Neuronal stem cell (in vitro differentiated cells): ENCODE data around the gene ARHGEF7.

Experiments
- DNase-seq: peaks from one replicate; pipeline ENCODE4 v3.0.0-alpha.2; 2013; ENCODE audit warnings: low spot score
- H2AFZ ChIP-seq: one replicate; pipeline ENCODE4 v1.6.1; 2013; ENCODE audit warnings: mild to moderate bottlenecking, low read length, inconsistent platforms
- H2AK5ac ChIP-seq: 2 replicates; pipeline ENCODE4 v1.6.1; 2013; ENCODE audit warnings: low read depth, mild to moderate bottlenecking, inconsistent platforms, low read length, moderate library complexity, mixed read lengths
- H2BK120ac ChIP-seq: 2 replicates; pipeline ENCODE4 v1.6.1; 2013; ENCODE audit warnings: low read depth, mild to moderate bottlenecking, inconsistent platforms, low read length, moderate library complexity, mixed read lengths
- H2BK12ac ChIP-seq: one replicate; pipeline ENCODE4 v1.6.1; 2013; ENCODE audit warnings: low read length, inconsistent platforms
- H2BK15ac ChIP-seq: 2 replicates; pipeline ENCODE4 v1.6.1; 2013; ENCODE audit warnings: mild to moderate bottlenecking, low read length, inconsistent platforms, mixed read lengths
- H2BK5ac ChIP-seq: one replicate; pipeline ENCODE4 v1.6.1; 2013; ENCODE audit warnings: inconsistent platforms, mild to moderate bottlenecking, low read length, moderate library complexity
- H3K14ac ChIP-seq: one replicate; pipeline ENCODE4 v1.6.1; 2013; ENCODE audit warnings: low read length, inconsistent platforms
- H3K18ac ChIP-seq: 2 replicates; pipeline ENCODE4 v1.6.1; 2013; ENCODE audit warnings: low read length, inconsistent platforms
- H3K23ac ChIP-seq: 2 replicates; pipeline ENCODE4 v1.6.1; 2013; ENCODE audit warnings: low read depth, mild to moderate bottlenecking, mixed read lengths, low read length, inconsistent platforms; ENCODE audit not compliant: poor library complexity
- H3K27ac ChIP-seq: replicated peaks from 3 replicates; pipeline ENCODE4 v1.5.1; 2013; ENCODE audit warnings: low read length, inconsistent platforms
- H3K27me3 ChIP-seq, 3 experiments: 2 replicates each; pipeline ENCODE4 v1.6.1; 2013; ENCODE audit warnings: low read length in 3 of 3, mild to moderate bottlenecking in 2 of 3, inconsistent platforms in 1 of 3, low read depth in 1 of 3, mixed read lengths in 1 of 3, moderate library complexity in 1 of 3; ENCODE audit not compliant: control insufficient read depth in 3 of 3, insufficient read depth in 3 of 3
- H3K36me3 ChIP-seq, 2 donors: replicated peaks in 1 of 2; 2 replicates each; pipeline ENCODE4 v1.6.1; 2013; ENCODE audit warnings: low read length in 2 of 2; ENCODE audit not compliant: control insufficient read depth in 2 of 2, insufficient read depth in 2 of 2
- H3K4ac ChIP-seq: 2 replicates; pipeline ENCODE4 v1.6.1; 2013; ENCODE audit warnings: inconsistent platforms, mild to moderate bottlenecking, low read length, moderate library complexity
- H3K4me1 ChIP-seq, 2 donors: 1 replicate in 1 of 2; 2 replicates in 1 of 2; pipeline ENCODE4 v1.6.1; 2013; ENCODE audit warnings: low read length in 2 of 2, low read depth in 1 of 2; ENCODE audit not compliant: control insufficient read depth in 2 of 2, insufficient read depth in 1 of 2
- H3K4me2 ChIP-seq: one replicate; pipeline ENCODE4 v1.6.1; 2013; ENCODE audit warnings: mild to moderate bottlenecking, low read length, inconsistent platforms; ENCODE audit not compliant: insufficient read depth, poor library complexity, severe bottlenecking
- H3K4me3 ChIP-seq, 2 donors: 2 replicates each; pipeline ENCODE4 v1.5.1; 2013; ENCODE audit warnings: low read length in 2 of 2, mild to moderate bottlenecking in 2 of 2, inconsistent platforms in 1 of 2, moderate library complexity in 1 of 2
- H3K79me1 ChIP-seq: one replicate; pipeline ENCODE4 v1.6.1; 2013; ENCODE audit warnings: low read depth, mild to moderate bottlenecking, inconsistent platforms, low read length, moderate library complexity
- H3K9ac ChIP-seq: one replicate; pipeline ENCODE4 v1.6.1; 2013; ENCODE audit warnings: mild to moderate bottlenecking, low read depth, low read length, inconsistent platforms; ENCODE audit not compliant: poor library complexity
- H3K9me3 ChIP-seq, 2 donors: replicated peaks in 1 of 2; 2 replicates each; pipeline versions ENCODE3 to v1.6.1; 2013; ENCODE audit warnings: low read length in 2 of 2, mild to moderate bottlenecking in 2 of 2, inconsistent platforms in 1 of 2, low read depth in 1 of 2, mixed read lengths in 1 of 2, moderate library complexity in 1 of 2; ENCODE audit not compliant: control insufficient read depth in 2 of 2, insufficient read depth in 1 of 2
- H4K8ac ChIP-seq: one replicate; pipeline ENCODE4 v1.6.1; 2013; ENCODE audit warnings: low read depth, mild to moderate bottlenecking, inconsistent platforms, low read length, moderate library complexity
- H4K91ac ChIP-seq: one replicate; pipeline ENCODE4 v1.6.1; 2013; ENCODE audit warnings: low read length, low read depth, mild to moderate bottlenecking, inconsistent platforms; ENCODE audit not compliant: poor library complexity
- WGBS, 2 donors: extraction: QIAGEN DNeasy Blood & Tissue Kit; methylation state at CpG; one replicate each; pipeline ENCODE4 v1.1.7; 2013; ENCODE audit warnings: missing lambda C conversion rate in 2 of 2, mixed read lengths in 1 of 2; ENCODE audit not compliant: insufficient read length in 2 of 2, insufficient replicate concordance in 1 of 2; ENCODE audit errors: extremely low coverage in 2 of 2; 5-methylcytosine and 5-hydroxymethylcytosine counted together

Gene ARHGEF7

DNA sequence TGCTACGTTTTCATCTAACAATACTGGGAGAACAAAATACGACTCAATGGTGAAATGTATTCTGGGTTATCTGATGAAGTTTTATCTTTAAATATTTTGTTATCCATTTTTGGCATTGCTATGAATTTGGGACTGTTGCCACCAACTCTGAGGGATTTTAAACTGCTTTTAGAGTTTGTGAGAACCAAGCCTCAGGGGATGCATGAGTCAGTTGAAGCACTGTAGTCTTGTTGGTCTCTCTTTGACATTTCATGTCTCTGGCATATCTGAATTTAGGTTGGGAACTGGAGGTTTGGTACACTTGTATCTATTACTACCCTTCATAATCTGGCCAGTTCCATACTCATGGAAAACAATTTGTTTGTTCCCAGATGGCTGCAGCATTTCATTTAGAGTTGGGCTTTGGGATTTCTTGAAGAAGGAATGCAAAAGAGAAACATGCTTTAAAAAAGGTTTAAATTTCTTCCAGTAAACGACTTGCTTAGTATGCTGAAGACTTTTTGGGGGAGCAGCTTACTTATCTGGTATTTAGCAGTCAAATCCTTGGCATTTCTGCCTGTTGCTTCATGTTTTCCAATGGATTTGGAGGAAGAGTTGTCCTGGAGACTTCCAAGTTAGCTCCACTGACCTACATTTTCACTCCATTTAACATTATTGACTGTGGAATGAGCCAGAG lies 28.9 kb downstream of the ARHGEF7 start:
- Histone ChIP-seq H2BK120ac (no peak overlapping the region), H2BK15ac (no peak overlapping the region), H3K27me3 (no peaks in the 10 kb centered on the region), H3K4me1 (no peaks in the 10 kb centered on the region), H3K36me3 (no peaks in the 10 kb centered on the region), H3K4me3 (no peak overlapping the region), H2BK5ac (no peak overlapping the region), H4K91ac (no peak overlapping the region), H3K9me3 (no peaks in the 10 kb centered on the region), H3K18ac (no peak overlapping the region), H3K23ac (no peak overlapping the region), H2BK12ac (no peak overlapping the region), H3K4ac (no peak overlapping the region), H3K9ac (no peak overlapping the region), H2AFZ (no peak overlapping the region), H3K14ac (no peak overlapping the region), H2AK5ac (no peak overlapping the region), H3K27ac (no peak overlapping the region), H4K8ac (no peak overlapping the region), H3K4me2 (no peak overlapping the region), H3K79me1 (peaks cover 2% of the 10 kb centered on the region)
- no CpG with 5 or more reads among the region's 3 CpGs for WGBS, 2 donors
- DNase-seq, result no peak

DNA sequence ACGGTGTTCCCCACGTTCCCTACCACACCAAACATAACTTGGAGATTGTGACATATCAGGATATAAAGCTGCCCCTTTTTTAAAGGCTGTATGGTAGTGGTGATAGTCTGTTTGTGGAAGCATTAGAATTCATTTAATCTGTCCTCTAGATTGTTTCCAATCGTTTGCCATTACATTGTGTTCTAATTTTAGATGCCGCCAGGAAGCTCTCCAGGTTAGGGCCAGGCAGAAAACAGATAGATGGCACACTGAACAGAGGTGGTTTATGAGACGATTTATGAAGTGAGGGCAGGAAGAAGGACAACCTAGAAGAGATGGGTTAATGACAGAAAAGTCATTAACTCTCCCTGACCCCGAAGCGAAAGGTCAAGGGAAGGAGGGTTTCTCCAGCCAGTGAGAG lies 30.0 kb downstream of the ARHGEF7 start:
- Histone ChIP-seq H2BK120ac (no peak overlapping the region), H3K79me1 (peaks cover 2% of the 10 kb centered on the region), H3K27me3 (no peaks in the 10 kb centered on the region), H3K23ac (peak overlapping the region; percentile 39), H3K4me2 (no peak overlapping the region), H3K36me3 (no peaks in the 10 kb centered on the region), H2BK15ac (no peak overlapping the region), H2AFZ (no peak overlapping the region), H2AK5ac (no peak overlapping the region), H3K14ac (no peak overlapping the region), H4K91ac (no peak overlapping the region), H2BK12ac (no peak overlapping the region), H3K18ac (no peak overlapping the region), H2BK5ac (no peak overlapping the region), H3K9ac (no peak overlapping the region), H4K8ac (no peak overlapping the region), H3K27ac (no peak overlapping the region), H3K4me3 (no peak overlapping the region), H3K4me1 (no peaks in the 10 kb centered on the region), H3K9me3 (no peaks in the 10 kb centered on the region), H3K4ac (no peak overlapping the region)
- DNase-seq, result no peak
- WGBS, 2 donors, result no CpG with 5 or more reads among the region's 7 CpGs

DNA sequence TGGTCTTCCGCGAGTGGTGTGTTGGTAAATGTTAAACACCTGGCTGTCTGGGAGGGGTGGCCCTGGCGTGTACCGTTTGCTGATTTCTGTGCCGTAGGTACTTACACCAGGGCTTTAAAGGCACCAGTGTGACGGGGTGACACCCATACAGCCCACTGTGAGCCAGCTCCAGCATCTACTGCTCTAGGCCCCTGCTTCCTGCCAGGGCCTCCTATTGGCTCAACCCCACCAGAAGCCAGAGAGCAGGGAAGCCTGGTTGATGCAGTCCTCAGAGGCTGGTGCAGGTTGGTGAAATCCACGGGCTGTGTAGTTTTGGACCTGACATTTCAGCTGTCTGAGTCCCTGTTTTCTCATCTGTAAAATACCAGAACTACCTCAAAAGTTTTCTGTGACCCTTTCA lies 30.4 kb downstream of the ARHGEF7 start:
- no peak overlapping the region for H2BK120ac ChIP-seq
- no peaks in the 10 kb centered on the region for H3K4me1 ChIP-seq
- no peak overlapping the region for H2AFZ ChIP-seq
- no peak overlapping the region for H2BK5ac ChIP-seq
- no peak overlapping the region for H2AK5ac ChIP-seq
- H2BK12ac ChIP-seq, result no peak overlapping the region
- no peaks in the 10 kb centered on the region for H3K36me3 ChIP-seq
- no peaks in the 10 kb centered on the region for H3K9me3 ChIP-seq
- H4K8ac ChIP-seq, result no peak overlapping the region
- no peak overlapping the region for H3K4me2 ChIP-seq
- no CpG with 5 or more reads among the region's 7 CpGs for WGBS, 2 donors
- H3K9ac ChIP-seq, result no peak overlapping the region
- H4K91ac ChIP-seq, result no peak overlapping the region
- no peak overlapping the region for H3K14ac ChIP-seq
- H3K23ac ChIP-seq, result peak overlapping the region; percentile 39
- no peak overlapping the region for H2BK15ac ChIP-seq
- DNase-seq, result no peak
- no peak overlapping the region for H3K4me3 ChIP-seq
- H3K79me1 ChIP-seq, result peaks cover 2% of the 10 kb centered on the region
- H3K27me3 ChIP-seq, result no peaks in the 10 kb centered on the region
- H3K18ac ChIP-seq, result no peak overlapping the region
- no peak overlapping the region for H3K27ac ChIP-seq
- H3K4ac ChIP-seq, result no peak overlapping the region

DNA sequence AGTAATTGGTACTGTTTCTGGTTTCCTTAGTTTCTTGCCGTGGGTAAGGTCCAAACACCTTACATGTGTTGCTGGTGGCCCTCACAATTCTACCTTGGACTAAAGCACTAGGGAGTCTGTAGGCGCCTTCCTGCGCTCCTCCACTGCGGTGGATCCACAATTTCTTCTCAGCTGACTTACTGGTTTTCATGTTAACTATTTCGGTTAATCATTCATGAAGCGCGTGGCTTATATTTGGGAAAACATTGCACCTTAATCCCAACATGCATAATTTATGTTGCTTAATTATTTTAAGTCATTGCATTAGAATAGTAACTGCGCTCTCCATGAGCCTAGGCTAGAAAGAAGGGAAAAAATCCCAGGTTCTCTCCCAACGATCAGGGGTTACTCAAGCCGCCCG lies 37.7 kb downstream of the ARHGEF7 start:
- DNase-seq, result peak; percentile 4
- Histone ChIP-seq H3K18ac (peak overlapping the region; percentile 98), H2AFZ (peak overlapping the region; percentile 94), H2BK120ac (no peak overlapping the region), H3K4me1 (peaks cover 1 to 4% of the 10 kb centered on the region in 2 donors), H3K9ac (peak overlapping the region; percentile 96), H2BK5ac (peak overlapping the region; percentile 78), H2BK12ac (no peak overlapping the region), H3K4me2 (peak overlapping the region; percentile 75), H3K4ac (no peak overlapping the region), H3K36me3 (peaks cover 0 to 9% of the 10 kb centered on the region in 2 donors), H3K9me3 (no peaks in the 10 kb centered on the region), H3K14ac (peak overlapping the region; percentile 73), H3K27me3 (no peaks in the 10 kb centered on the region), H4K8ac (no peak overlapping the region), H3K23ac (no peak overlapping the region), H2AK5ac (no peak overlapping the region), H2BK15ac (peak overlapping the region; percentile 26), H3K27ac (peak overlapping the region; percentile 93), H4K91ac (no peak overlapping the region), H3K79me1 (peaks cover 6% of the 10 kb centered on the region), H3K4me3 (peak overlapping the region; percentile 91 to 96)
- WGBS, 2 donors, result no CpG with 5 or more reads among the region's 11 CpGs
